Measurements from ENCODE around the gene COL27A1. TPM values are rescaled to one million over a fixed set of nuclear protein-coding genes. Genes with fewer than 3 reads are reported as not detected.
A peak's percentile ranks its signal among the peaks of the same experiment; 100 is the strongest.

The COL27A1 gene
- total and polyA plus RNA-seq, 7 donors = 1.4 to 13.3 (median 4.3) TPM

DNA sequence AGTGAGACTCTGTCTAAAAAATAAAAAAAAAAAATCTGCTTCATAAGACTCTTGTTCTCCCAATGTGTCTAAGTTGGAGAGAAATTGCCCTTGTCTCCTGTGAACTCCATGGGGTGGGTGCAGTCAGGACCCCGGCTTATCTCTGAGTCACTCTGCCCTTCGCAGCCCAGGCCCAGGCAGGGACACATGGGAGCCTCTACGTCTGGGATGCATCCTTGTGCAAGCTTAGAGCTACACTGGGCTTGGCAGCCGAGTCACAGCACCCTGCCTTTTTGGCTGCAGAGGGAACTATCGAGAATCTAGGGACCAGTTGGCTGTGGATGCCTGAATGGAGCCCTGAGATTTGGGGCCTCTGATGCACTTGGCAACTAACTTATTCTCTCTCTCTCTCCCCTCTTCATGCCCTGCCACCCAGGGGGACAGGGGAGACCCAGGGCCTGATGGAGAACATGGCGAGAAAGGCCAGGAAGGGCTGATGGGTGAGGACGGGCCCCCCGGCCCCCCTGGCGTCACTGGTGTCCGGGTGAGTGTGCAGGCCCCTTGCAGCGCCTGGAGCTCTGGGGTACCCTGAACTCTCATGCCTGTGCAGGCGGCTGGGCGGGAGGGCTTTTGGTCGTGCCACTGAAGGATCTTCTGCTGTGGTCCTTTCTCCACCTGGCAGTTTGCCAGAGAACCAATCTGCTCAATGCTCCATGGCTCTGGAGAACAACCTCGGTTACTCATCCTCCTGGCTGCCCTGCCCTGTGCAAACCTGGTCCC lies 120.1 kb downstream of the COL27A1 start:
- DNase-seq = peak; percentile 68
- intact Hi-C loops (cut with DNase I) = no loop called here
- Histone ChIP-seq H3K4me1 (no peaks in the 10 kb centered on the region), H3K4me3 (no peak overlapping the region), H3K27me3 (no peaks in the 10 kb centered on the region), H3K27ac (no peak overlapping the region), H3K9me3 (no peaks in the 10 kb centered on the region), H3K36me3 (peaks cover 0 to 4% (median 0%) of the 10 kb centered on the region in 4 donors)
- TF ChIP-seq EP300 (IDR thresholded peaks at IDR 0.05) (no peak), POLR2A (IDR thresholded peaks at IDR 0.05) (no peak), POLR2AphosphoS5 (IDR thresholded peaks at IDR 0.05) (no peak)
- TF ChIP-seq, protein P1, sequence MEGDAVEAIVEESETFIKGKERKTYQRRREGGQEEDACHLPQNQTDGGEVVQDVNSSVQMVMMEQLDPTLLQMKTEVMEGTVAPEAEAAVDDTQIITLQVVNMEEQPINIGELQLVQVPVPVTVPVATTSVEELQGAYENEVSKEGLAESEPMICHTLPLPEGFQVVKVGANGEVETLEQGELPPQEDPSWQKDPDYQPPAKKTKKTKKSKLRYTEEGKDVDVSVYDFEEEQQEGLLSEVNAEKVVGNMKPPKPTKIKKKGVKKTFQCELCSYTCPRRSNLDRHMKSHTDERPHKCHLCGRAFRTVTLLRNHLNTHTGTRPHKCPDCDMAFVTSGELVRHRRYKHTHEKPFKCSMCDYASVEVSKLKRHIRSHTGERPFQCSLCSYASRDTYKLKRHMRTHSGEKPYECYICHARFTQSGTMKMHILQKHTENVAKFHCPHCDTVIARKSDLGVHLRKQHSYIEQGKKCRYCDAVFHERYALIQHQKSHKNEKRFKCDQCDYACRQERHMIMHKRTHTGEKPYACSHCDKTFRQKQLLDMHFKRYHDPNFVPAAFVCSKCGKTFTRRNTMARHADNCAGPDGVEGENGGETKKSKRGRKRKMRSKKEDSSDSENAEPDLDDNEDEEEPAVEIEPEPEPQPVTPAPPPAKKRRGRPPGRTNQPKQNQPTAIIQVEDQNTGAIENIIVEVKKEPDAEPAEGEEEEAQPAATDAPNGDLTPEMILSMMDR (IDR thresholded peaks at IDR 0.05) = no peak
- WGBS, 2 donors = 88 to 89% methylated on average over 15 of the region's 15 CpGs

GRCh38 chr9:114276908-114277821 lies 121.8 kb downstream of the COL27A1 start:
- H3K36me3 ChIP-seq = peaks cover 0 to 4% (median 0%) of the 10 kb centered on the region in 4 donors
- 86% methylated on average over 18 of the region's 18 CpGs for WGBS, 2 donors
- intact Hi-C loops (cut with DNase I) = no loop called here
- peak; percentile 42 for DNase-seq
- no peak overlapping the region for H3K27ac ChIP-seq
- H3K4me1 ChIP-seq = no peaks in the 10 kb centered on the region
- H3K9me3 ChIP-seq = no peaks in the 10 kb centered on the region
- no peaks in the 10 kb centered on the region for H3K27me3 ChIP-seq
- TF ChIP-seq POLR2AphosphoS5 (IDR thresholded peaks at IDR 0.05) = peak in 1 of 4 donors; percentile 28
- TF ChIP-seq, protein P1 (IDR thresholded peaks at IDR 0.05) = no peak
- no peak overlapping the region for H3K4me3 ChIP-seq

GRCh38 chr9:114278356-114278755 lies 123.0 kb downstream of the COL27A1 start:
- H3K9me3 ChIP-seq = no peaks in the 10 kb centered on the region
- DNase-seq = no peak
- H3K36me3 ChIP-seq = peaks cover 0 to under 1% (median 0%) of the 10 kb centered on the region in 4 donors
- intact Hi-C loops (cut with DNase I) = no loop called here
- TF ChIP-seq POLR2A (IDR thresholded peaks at IDR 0.05) (no peak), POLR2AphosphoS5 (IDR thresholded peaks at IDR 0.05) (no peak), EP300 (IDR thresholded peaks at IDR 0.05) (no peak)
- TF ChIP-seq, protein P1 (IDR thresholded peaks at IDR 0.05) = no peak
- no peak overlapping the region for H3K4me3 ChIP-seq
- 84 to 89% methylated on average over 3 of the region's 3 CpGs for WGBS, 2 donors
- H3K4me1 ChIP-seq = no peaks in the 10 kb centered on the region
- no peaks in the 10 kb centered on the region for H3K27me3 ChIP-seq
- no peak overlapping the region for H3K27ac ChIP-seq

GRCh38 chr9:114278881-114279570 lies 123.7 kb downstream of the COL27A1 start:
- WGBS, 2 donors = 76 to 77% methylated on average over 14 of the region's 14 CpGs
- H3K27me3 ChIP-seq = no peaks in the 10 kb centered on the region
- intact Hi-C loops (cut with DNase I) = no loop called here
- peak; percentile 57 for DNase-seq
- no peak overlapping the region for H3K27ac ChIP-seq
- no peak overlapping the region for H3K4me3 ChIP-seq
- H3K4me1 ChIP-seq = no peaks in the 10 kb centered on the region
- no peaks in the 10 kb centered on the region for H3K36me3 ChIP-seq
- H3K9me3 ChIP-seq = no peaks in the 10 kb centered on the region
- TF ChIP-seq POLR2A (IDR thresholded peaks at IDR 0.05) (no peak), EP300 (IDR thresholded peaks at IDR 0.05) (no peak), POLR2AphosphoS5 (IDR thresholded peaks at IDR 0.05) (no peak)
- TF ChIP-seq, protein P1 (IDR thresholded peaks at IDR 0.05) = no peak
